C4-2B (cell line): ENCODE results near the gene CIB1.

Experiments used
- CTCF ChIP-seq: fragments of 450-650 bp; conservative IDR thresholded peaks from 2 replicates; pipeline ENCODE4 v1.5.1; 2017; ENCODE audit warnings: mild to moderate bottlenecking
- ZFX ChIP-seq: fragments of 450-650 bp; IDR thresholded peaks from 2 replicates; pipeline ENCODE4 v1.6.1; 2017

DNA sequence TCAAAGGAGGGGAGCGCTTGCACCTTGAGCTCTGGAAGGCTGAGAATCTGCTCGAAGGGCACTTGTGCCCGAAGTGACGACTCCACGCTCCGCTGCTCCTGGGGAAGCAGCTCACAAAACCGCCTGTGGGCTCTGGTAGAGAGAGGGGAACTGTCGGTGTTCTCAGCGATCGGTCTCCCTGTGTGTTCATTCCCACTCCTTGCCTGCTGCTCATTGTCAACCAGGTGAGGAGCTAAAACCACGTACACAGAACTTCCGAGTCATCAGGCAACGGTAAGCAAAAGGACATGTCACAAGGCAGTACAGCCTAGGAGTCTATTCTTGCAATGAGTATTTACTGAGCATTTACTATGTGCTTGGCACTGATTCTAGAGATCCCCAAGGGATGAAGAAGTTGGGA, 1.5 kb downstream of the CIB1 start:
- TF ChIP-seq CTCF (no peak), ZFX (no peak)
